Panc1 (cell line): Measurements from ENCODE around the gene TMTC2. TPM values are rescaled to one million over a fixed set of nuclear protein-coding genes. Genes with fewer than 3 reads are reported as not detected.

Experiments
- ATAC-seq: fragments of 200-7000 bp; cut with Tn5 transposase; 2 replicates; pipeline ENCODE4 v1.9.1; 2020; ENCODE audit warnings: mild to moderate bottlenecking, moderate library complexity
- BruUV-seq: library from RNA; stranded (reverse); fragments of 400-500 nt; replicated peaks from 2 replicates; lab custom pipeline; 2021; lab: Mats Ljungman, UMichigan
- CTCF ChIA-PET: fragments of 300-600 bp; sonication (Branson Sonifier 250); formaldehyde crosslinking; loops from one replicate; lab custom pipeline; 2022; ENCODE audit warnings: antibody characterized with exemption; lab: Charles Lee
- POLR2A ChIA-PET: fragments of 300-600 bp; sonication (Branson Sonifier 250); formaldehyde crosslinking; loops from one replicate; lab custom pipeline; 2022; ENCODE audit warnings: antibody characterized with exemption; lab: Charles Lee
- DNase-seq: peaks from one replicate; pipeline ENCODE4 v3.0.0-alpha.2; 2010; ENCODE audit warnings: low read depth, low spot score
- H3K27ac ChIP-seq: 2 replicates; pipeline ENCODE4 v1.5.1; 2011; ENCODE audit warnings: mild to moderate bottlenecking, low read length, inconsistent platforms
- H3K27me3 ChIP-seq: fragments of 200-500 bp; sonication (Bioruptor generic); 2 replicates; pipeline ENCODE4 v1.6.0; 2014; ENCODE audit warnings: low read length, inconsistent platforms; ENCODE audit not compliant: control insufficient read depth, insufficient read depth
- H3K36me3 ChIP-seq: fragments of 200-500 bp; sonication (Bioruptor generic); 2 replicates; pipeline ENCODE4 v1.5.1; 2014; ENCODE audit warnings: inconsistent platforms, mild to moderate bottlenecking, low read length, moderate library complexity; ENCODE audit not compliant: control insufficient read depth, insufficient read depth
- H3K4me1 ChIP-seq: 2 replicates; pipeline ENCODE4 v1.5.1; 2011; ENCODE audit warnings: inconsistent platforms, mild to moderate bottlenecking, low read length, moderate library complexity; ENCODE audit not compliant: control insufficient read depth, insufficient read depth
- H3K4me3 ChIP-seq, 2 experiments: 2 replicates each; pipeline ENCODE4 v1.5.1; 2011 to 2012; ENCODE audit warnings: low read depth in 2 of 2, low read length in 2 of 2, mild to moderate bottlenecking in 2 of 2, inconsistent platforms in 1 of 2, moderate library complexity in 1 of 2
- H3K9me3 ChIP-seq: fragments of 200-500 bp; sonication (Bioruptor generic); 2 replicates; pipeline ENCODE4 v1.5.1; 2014; ENCODE audit warnings: low read depth, mild to moderate bottlenecking, inconsistent platforms, low read length, moderate library complexity; ENCODE audit not compliant: control insufficient read depth, insufficient read depth
- CTCF ChIP-seq: fragments of 450-650 bp; IDR thresholded peaks from 2 replicates; pipeline ENCODE4 v1.5.1; 2017; ENCODE audit warnings: mild to moderate bottlenecking
- POLR2AphosphoS5 ChIP-seq: IDR thresholded peaks from 2 replicates; pipeline ENCODE4 v1.6.1; 2012; ENCODE audit warnings: mild to moderate bottlenecking, low read depth, low read length, moderate library complexity
- SIN3A ChIP-seq: IDR thresholded peaks from 2 replicates; pipeline ENCODE4 v1.6.1; 2012; ENCODE audit warnings: low read depth, mild to moderate bottlenecking, low read length, moderate library complexity, borderline replicate concordance; ENCODE audit not compliant: insufficient read depth
- TCF7L2 ChIP-seq: IDR thresholded peaks from 2 replicates; pipeline ENCODE4 v1.6.1; 2011; ENCODE audit warnings: mild to moderate bottlenecking, low read depth, low read length, inconsistent platforms
- in situ Hi-C: cut with HindIII; loops from 2 replicates; pipeline ENCODE4 v1.10.0; 2016; ENCODE audit warnings: low sequenced_read_pairs, low pct_unique_long_range_greater_than_20kb
- intact Hi-C: fragments of 100-400 bp; cut with micrococcal nuclease; formaldehyde crosslinking; loops from one replicate; pipeline ENCODE4 v1.10.0; 2022; ENCODE audit not compliant: unreplicated experiment
- total RNA-seq: library from RNA; stranded (reverse); gene quantifications from one replicate; pipeline ENCODE4 v1.2.1, GENCODE V29; 2021; ENCODE audit not compliant: unreplicated experiment
- TF ChIP-seq, protein P1 (sequence below), 2 experiments: IDR thresholded peaks; 2 replicates each; pipeline ENCODE4 v1.6.1; 2011 to 2012; ENCODE audit warnings: low read depth in 2 of 2, control low read depth in 1 of 2, low read length in 1 of 2, mild to moderate bottlenecking in 1 of 2, moderate library complexity in 1 of 2; ENCODE audit not compliant: insufficient read depth in 1 of 2

TMTC2 gene
- total RNA-seq, 1 experiment from 2014 or later, result 5.7 TPM

DNA sequence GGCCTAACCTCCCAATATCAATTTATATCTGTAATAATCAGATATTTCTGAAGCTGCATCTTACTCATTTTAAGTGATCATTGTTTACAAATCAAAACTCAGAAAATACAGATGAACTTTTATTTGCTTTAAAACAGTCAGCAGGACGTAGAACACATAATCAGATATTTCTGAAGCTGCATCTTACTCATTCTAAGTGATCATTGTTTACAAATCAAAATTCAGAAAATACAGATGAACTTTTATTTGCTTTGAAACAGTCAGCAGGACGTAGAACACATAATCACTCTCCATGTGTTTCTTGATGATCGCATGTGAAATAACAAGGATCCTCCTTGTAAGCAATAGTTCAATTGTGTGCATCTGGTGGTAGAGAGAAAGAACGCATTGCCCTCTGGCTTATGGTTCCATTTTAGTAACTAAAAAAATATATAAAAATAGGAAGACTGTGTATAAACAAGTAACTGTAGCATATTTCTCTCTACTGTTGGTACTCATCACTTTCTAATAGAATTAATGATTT lies 15.0 kb upstream of the TMTC2 start:
- no TSS peak for BruUV-seq
- H3K36me3 ChIP-seq, result no peaks in the 10 kb centered on the region
- in situ Hi-C loops, result no loop called here
- H3K27me3 ChIP-seq, result no peaks in the 10 kb centered on the region
- H3K4me3 ChIP-seq, result no peak overlapping the region
- CTCF ChIA-PET, result no interaction called here
- POLR2A ChIA-PET, result interaction anchor here (0.6 kb wide), 1 partner anchor 475 kb away, joined by 3 read pairs; no protein-coding TSS in a partner anchor
- no peak overlapping the region for H3K27ac ChIP-seq
- TF ChIP-seq CTCF (no peak), TCF7L2 (no peak), SIN3A (no peak), POLR2AphosphoS5 (no peak)
- TF ChIP-seq, protein P1, sequence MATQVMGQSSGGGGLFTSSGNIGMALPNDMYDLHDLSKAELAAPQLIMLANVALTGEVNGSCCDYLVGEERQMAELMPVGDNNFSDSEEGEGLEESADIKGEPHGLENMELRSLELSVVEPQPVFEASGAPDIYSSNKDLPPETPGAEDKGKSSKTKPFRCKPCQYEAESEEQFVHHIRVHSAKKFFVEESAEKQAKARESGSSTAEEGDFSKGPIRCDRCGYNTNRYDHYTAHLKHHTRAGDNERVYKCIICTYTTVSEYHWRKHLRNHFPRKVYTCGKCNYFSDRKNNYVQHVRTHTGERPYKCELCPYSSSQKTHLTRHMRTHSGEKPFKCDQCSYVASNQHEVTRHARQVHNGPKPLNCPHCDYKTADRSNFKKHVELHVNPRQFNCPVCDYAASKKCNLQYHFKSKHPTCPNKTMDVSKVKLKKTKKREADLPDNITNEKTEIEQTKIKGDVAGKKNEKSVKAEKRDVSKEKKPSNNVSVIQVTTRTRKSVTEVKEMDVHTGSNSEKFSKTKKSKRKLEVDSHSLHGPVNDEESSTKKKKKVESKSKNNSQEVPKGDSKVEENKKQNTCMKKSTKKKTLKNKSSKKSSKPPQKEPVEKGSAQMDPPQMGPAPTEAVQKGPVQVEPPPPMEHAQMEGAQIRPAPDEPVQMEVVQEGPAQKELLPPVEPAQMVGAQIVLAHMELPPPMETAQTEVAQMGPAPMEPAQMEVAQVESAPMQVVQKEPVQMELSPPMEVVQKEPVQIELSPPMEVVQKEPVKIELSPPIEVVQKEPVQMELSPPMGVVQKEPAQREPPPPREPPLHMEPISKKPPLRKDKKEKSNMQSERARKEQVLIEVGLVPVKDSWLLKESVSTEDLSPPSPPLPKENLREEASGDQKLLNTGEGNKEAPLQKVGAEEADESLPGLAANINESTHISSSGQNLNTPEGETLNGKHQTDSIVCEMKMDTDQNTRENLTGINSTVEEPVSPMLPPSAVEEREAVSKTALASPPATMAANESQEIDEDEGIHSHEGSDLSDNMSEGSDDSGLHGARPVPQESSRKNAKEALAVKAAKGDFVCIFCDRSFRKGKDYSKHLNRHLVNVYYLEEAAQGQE (IDR thresholded peaks at IDR 0.05; ENCODE audit: insufficient read depth in 1 of 2, low read depth in 2 of 2, low read length in 1 of 2), result no peak
- ATAC-seq, result no peak
- no peaks in the 10 kb centered on the region for H3K4me1 ChIP-seq
- DNase-seq, result no peak
- no peaks in the 10 kb centered on the region for H3K9me3 ChIP-seq
- intact Hi-C loops, result no loop called here

- in situ Hi-C loops, result no loop called here
- Histone ChIP-seq H3K27me3 (no peaks in the 10 kb centered on the region), H3K27ac (no peak overlapping the region), H3K4me1 (no peaks in the 10 kb centered on the region), H3K4me3 (no peak overlapping the region), H3K9me3 (no peaks in the 10 kb centered on the region), H3K36me3 (no peaks in the 10 kb centered on the region)
- DNase-seq, result no peak
- intact Hi-C loops, result no loop called here
- no TSS peak for BruUV-seq
- ChIA-PET POLR2A (no interaction called here), CTCF (no interaction called here)
- no peak for ATAC-seq
- TF ChIP-seq POLR2AphosphoS5 (no peak), CTCF (no peak), TCF7L2 (no peak), SIN3A (no peak)
- TF ChIP-seq, protein P1 (IDR thresholded peaks at IDR 0.05; ENCODE audit: insufficient read depth in 1 of 2, low read depth in 2 of 2, low read length in 1 of 2), result no peak
Measured at GRCh38 chr12:82672811-82673495, 13.8 kb upstream of the TMTC2 start.
